Stimulated activated CD8-positive, alpha-beta memory T cell treated with anti-CD3 and anti-CD28 coated beads, Interleukin-12 subunit alpha, Interleukin-12 subunit beta, amount 100 ng/mL, for 1 hour (primary cell): ENCODE data around the gene TOP3B.
"Not testable (repeated sequence)": the region's sequence is repeated elsewhere in the genome, so short reads cannot be mapped to it uniquely, and the experiment has no call there.

ENCODE experiments used
- DNase-seq: peaks from one replicate; pipeline ENCODE4 v3.0.0-alpha.2; 2020; ENCODE audit warnings: low read depth

Gene TOP3B

GRCh38 chr22:21926728-21927127, 55.9 kb downstream of the TOP3B start:
- no peak for DNase-seq

- no peak for DNase-seq
Measured at GRCh38 chr22:21923163-21923561, 59.4 kb downstream of the TOP3B start.

- no peak for DNase-seq
Measured at GRCh38 chr22:21922370-21923162, 60.0 kb downstream of the TOP3B start.

GRCh38 chr22:21921729-21922128, 60.9 kb downstream of the TOP3B start:
- DNase-seq = no peak

- no peak for DNase-seq
Measured at GRCh38 chr22:21921184-21921721, 61.3 kb downstream of the TOP3B start.

GRCh38 chr22:21920341-21921183, 62.0 kb downstream of the TOP3B start:
- no peak for DNase-seq

GRCh38 chr22:21919526-21920307, 62.9 kb downstream of the TOP3B start:
- no peak for DNase-seq

GRCh38 chr22:21918466-21919185, 64.0 kb downstream of the TOP3B start:
- DNase-seq = no peak

GRCh38 chr22:21917959-21918261, 64.7 kb downstream of the TOP3B start:
- no peak for DNase-seq

GRCh38 chr22:21917181-21917958, 65.2 kb downstream of the TOP3B start:
- no peak for DNase-seq

- no peak for DNase-seq
Measured at GRCh38 chr22:21916309-21916918, 66.2 kb downstream of the TOP3B start.

GRCh38 chr22:21915624-21916308, 66.8 kb downstream of the TOP3B start:
- DNase-seq = no peak

GRCh38 chr22:21914033-21914642, 68.4 kb downstream of the TOP3B start:
- DNase-seq = not testable (repeated sequence)

GRCh38 chr22:21910367-21910766, 72.2 kb downstream of the TOP3B start:
- not testable (repeated sequence) for DNase-seq

GRCh38 chr22:21909871-21910270, 72.7 kb downstream of the TOP3B start:
- DNase-seq = no peak

- DNase-seq = no peak
Measured at GRCh38 chr22:21907638-21908522, 74.7 kb downstream of the TOP3B start.
